HTERT RPE-1 (cell line): Measurements from ENCODE around the gene PLA2G12B.
"Not testable (repeated sequence)": the region's sequence is repeated elsewhere in the genome, so short reads cannot be mapped to it uniquely, and the experiment has no call there.

Source experiments
- in situ Hi-C: fragments of 300-500 bp; cut with MboI; formaldehyde crosslinking; loops from 4 replicates; pipeline ENCODE4 v1.14.3; 2020; ENCODE audit warnings: low sequenced_read_pairs

Gene PLA2G12B

GRCh38 chr10:72954596-72955554 is at the start of gene PLA2G12B:
Gene PLA2G12B (minus strand): TSS chr10:72954806. CDS start chr10:72954685, 121 bp downstream.
- in situ Hi-C loops, result no loop called here

GRCh38 chr10:73003822-73004221 is 49.2 kb upstream of the PLA2G12B start:
- in situ Hi-C loops, result no loop called here

GRCh38 chr10:73000973-73001372 is 46.4 kb upstream of the PLA2G12B start:
- in situ Hi-C loops, result no loop called here

- in situ Hi-C loops, result no loop called here
These were observed 42.5 kb upstream of the PLA2G12B start for GRCh38 chr10:72997099-72997498.

GRCh38 chr10:72995459-72995858 is 40.9 kb upstream of the PLA2G12B start:
- in situ Hi-C loops, result not testable (repeated sequence)

GRCh38 chr10:72989771-72990170 is 35.2 kb upstream of the PLA2G12B start:
- in situ Hi-C loops, result not testable (repeated sequence)

- in situ Hi-C loops, result not testable (repeated sequence)
These were observed 30.0 kb upstream of the PLA2G12B start for GRCh38 chr10:72984618-72985017.

GRCh38 chr10:72981882-72982529 is 27.4 kb upstream of the PLA2G12B start:
- in situ Hi-C loops, result no loop called here

- in situ Hi-C loops, result no loop called here
These were observed 26.6 kb upstream of the PLA2G12B start for GRCh38 chr10:72981028-72981881.

- in situ Hi-C loops, result no loop called here
These were observed 25.7 kb upstream of the PLA2G12B start for GRCh38 chr10:72980348-72980747.

- in situ Hi-C loops, result no loop called here
These were observed 25.1 kb upstream of the PLA2G12B start for GRCh38 chr10:72979709-72980108.

GRCh38 chr10:72976886-72977285 is 22.3 kb upstream of the PLA2G12B start:
- in situ Hi-C loops, result no loop called here

- in situ Hi-C loops, result no loop called here
These were observed 1.4 kb upstream of the PLA2G12B start for GRCh38 chr10:72956001-72956400.

GRCh38 chr10:72954230-72954595 is 393 bp downstream of the PLA2G12B start:
- in situ Hi-C loops, result no loop called here

GRCh38 chr10:72953687-72954086 is 919 bp downstream of the PLA2G12B start:
- in situ Hi-C loops, result no loop called here

- in situ Hi-C loops, result no loop called here
These were observed 1.9 kb downstream of the PLA2G12B start for GRCh38 chr10:72952642-72953158.

- in situ Hi-C loops, result no loop called here
These were observed 2.4 kb downstream of the PLA2G12B start for GRCh38 chr10:72952189-72952588.

- in situ Hi-C loops, result no loop called here
These were observed 2.8 kb downstream of the PLA2G12B start for GRCh38 chr10:72951760-72952159.

GRCh38 chr10:72948762-72949161 is 5.8 kb downstream of the PLA2G12B start:
- in situ Hi-C loops, result no loop called here

- in situ Hi-C loops, result no loop called here
These were observed 7.6 kb downstream of the PLA2G12B start for GRCh38 chr10:72946963-72947362.
